MCF 10A (cell line): ENCODE measurements around the gene COA8. TPM values are rescaled to one million over a fixed set of nuclear protein-coding genes. Genes with fewer than 3 reads are reported as not detected.

ENCODE experiments used
- BruUV-seq: library from RNA; stranded (reverse); fragments of 400-500 nt; replicated peaks from 2 replicates; lab custom pipeline; 2021; lab: Mats Ljungman, UMichigan
- CTCF ChIA-PET: fragments of 300-600 bp; sonication (Branson Sonifier 250); formaldehyde crosslinking; extraction: SDS; loops from one replicate; lab custom pipeline; 2021; ENCODE audit warnings: antibody characterized with exemption, inconsistent platforms; lab: Yijun Ruan, JAX
- POLR2A ChIA-PET: fragments of 300-600, 350-650 bp; sonication (Branson Sonifier 250); formaldehyde crosslinking; extraction: SDS; loops from one replicate; lab custom pipeline; 2020; ENCODE audit warnings: antibody characterized with exemption, inconsistent platforms; lab: Yijun Ruan, JAX
- DNase-seq: peaks from one replicate; pipeline ENCODE4 v3.0.0-alpha.2; 2018; ENCODE audit not compliant: unreplicated experiment
- H3K27ac Mint-ChIP-seq: one replicate; pipeline ENCODE4 v1.8.0; 2022; ENCODE audit warnings: mild to moderate bottlenecking, low read depth, mixed read lengths; ENCODE audit not compliant: unreplicated experiment
- H3K27me3 Mint-ChIP-seq: one replicate; pipeline ENCODE4 v1.8.0; 2022; ENCODE audit warnings: mixed read lengths; ENCODE audit not compliant: insufficient read depth, unreplicated experiment
- H3K36me3 Mint-ChIP-seq: one replicate; pipeline ENCODE4 v1.8.0; 2022; ENCODE audit warnings: mild to moderate bottlenecking, moderate library complexity, mixed read lengths; ENCODE audit not compliant: insufficient read depth, unreplicated experiment
- H3K4me1 Mint-ChIP-seq: one replicate; pipeline ENCODE4 v1.8.0; 2022; ENCODE audit warnings: mixed read lengths; ENCODE audit not compliant: insufficient read depth, unreplicated experiment
- H3K4me3 Mint-ChIP-seq: one replicate; pipeline ENCODE4 v1.8.0; 2022; ENCODE audit warnings: mild to moderate bottlenecking, moderate library complexity, mixed read lengths; ENCODE audit not compliant: unreplicated experiment
- H3K9me3 Mint-ChIP-seq: one replicate; pipeline ENCODE4 v1.8.0; 2022; ENCODE audit warnings: mixed read lengths; ENCODE audit not compliant: unreplicated experiment
- intact Hi-C: fragments of 100-400 bp; cut with micrococcal nuclease; formaldehyde crosslinking; loops from 2 replicates; pipeline ENCODE4 v1.14.1; 2022
- total RNA-seq: library from RNA; stranded (reverse); gene quantifications from 2 replicates; pipeline ENCODE4 v1.2.3, GENCODE V29; 2022
- TF ChIP-seq, protein P1 (sequence below): fragments of 200-600 bp; IDR thresholded peaks from one replicate; pipeline ENCODE4 v1.8.0; 2022; ENCODE audit warnings: antibody characterized with exemption, mild to moderate bottlenecking; ENCODE audit not compliant: unreplicated experiment

The COA8 gene
- total RNA-seq, 1 experiment from 2014 or later: 68.9 TPM

DNA sequence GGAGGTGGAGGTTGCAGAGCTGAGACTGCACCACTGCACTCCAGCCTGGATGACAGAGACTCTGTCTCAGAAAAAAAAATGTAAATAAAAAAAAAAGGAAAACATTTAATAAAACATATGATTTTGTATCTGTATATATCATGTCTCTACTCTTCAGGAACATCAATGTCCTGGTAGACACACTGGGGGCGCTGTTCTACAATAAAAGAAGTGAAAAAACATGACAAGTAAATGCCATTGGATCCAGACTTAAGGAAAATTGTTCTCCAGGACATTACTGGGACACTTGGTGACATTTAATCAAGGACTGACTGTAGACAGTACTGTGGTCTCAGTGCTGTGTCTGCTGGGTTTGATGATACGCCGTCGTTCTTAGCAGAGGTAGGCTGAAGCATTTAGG lies 50.8 kb downstream of the COA8 start:
- ChIA-PET CTCF (interaction anchor here (0.6 kb wide), 2 partner anchors 23 to 263 kb away, joined by 3 to 4 read pairs; no protein-coding TSS in a partner anchor), POLR2A (interaction anchor here (0.7 kb wide), 1 partner anchor 17 kb away, joined by 3 read pairs; no protein-coding TSS in a partner anchor)
- no peak for DNase-seq
- BruUV-seq: no TSS peak
- Mint-ChIP-seq H3K27ac (no peak overlapping the region), H3K4me3 (no peak overlapping the region), H3K4me1 (no peaks in the 10 kb centered on the region), H3K27me3 (no peaks in the 10 kb centered on the region), H3K9me3 (peaks cover 11% of the 10 kb centered on the region), H3K36me3 (peaks cover 5% of the 10 kb centered on the region)
- intact Hi-C loops: no loop called here
- TF ChIP-seq, protein P1, sequence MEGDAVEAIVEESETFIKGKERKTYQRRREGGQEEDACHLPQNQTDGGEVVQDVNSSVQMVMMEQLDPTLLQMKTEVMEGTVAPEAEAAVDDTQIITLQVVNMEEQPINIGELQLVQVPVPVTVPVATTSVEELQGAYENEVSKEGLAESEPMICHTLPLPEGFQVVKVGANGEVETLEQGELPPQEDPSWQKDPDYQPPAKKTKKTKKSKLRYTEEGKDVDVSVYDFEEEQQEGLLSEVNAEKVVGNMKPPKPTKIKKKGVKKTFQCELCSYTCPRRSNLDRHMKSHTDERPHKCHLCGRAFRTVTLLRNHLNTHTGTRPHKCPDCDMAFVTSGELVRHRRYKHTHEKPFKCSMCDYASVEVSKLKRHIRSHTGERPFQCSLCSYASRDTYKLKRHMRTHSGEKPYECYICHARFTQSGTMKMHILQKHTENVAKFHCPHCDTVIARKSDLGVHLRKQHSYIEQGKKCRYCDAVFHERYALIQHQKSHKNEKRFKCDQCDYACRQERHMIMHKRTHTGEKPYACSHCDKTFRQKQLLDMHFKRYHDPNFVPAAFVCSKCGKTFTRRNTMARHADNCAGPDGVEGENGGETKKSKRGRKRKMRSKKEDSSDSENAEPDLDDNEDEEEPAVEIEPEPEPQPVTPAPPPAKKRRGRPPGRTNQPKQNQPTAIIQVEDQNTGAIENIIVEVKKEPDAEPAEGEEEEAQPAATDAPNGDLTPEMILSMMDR: peak; percentile 5

DNA sequence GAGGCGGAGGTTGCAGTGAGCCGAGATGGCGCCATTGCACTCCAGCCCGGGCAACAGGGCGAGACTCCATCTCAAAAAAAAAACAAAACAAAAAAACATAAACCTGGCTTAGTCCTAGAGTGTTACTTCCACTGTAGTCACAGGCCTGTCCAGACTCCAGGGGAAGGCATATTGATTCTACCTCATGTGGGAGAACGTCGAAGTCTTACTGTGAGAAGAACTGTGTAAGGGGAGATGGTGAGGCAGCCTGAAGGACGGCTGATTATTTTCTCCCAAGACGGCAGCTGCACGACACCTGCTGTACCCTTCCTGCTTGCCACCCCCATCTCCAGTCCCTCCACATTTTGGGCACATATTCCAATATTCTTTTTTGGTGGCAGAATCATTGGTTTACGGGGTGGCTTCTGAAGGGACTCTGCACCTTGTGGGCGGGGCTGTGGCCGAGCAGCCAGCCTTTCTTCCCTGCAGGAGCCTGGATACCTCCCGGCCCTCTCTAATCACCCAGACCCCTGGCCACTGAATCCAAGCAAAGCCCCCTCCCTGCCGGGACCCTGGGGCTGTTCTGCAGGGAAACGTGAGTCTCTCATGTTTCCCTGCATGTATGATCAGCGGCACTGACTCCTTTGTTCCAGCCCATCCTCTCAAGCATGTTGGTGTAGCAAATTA lies 54.0 kb downstream of the COA8 start:
- no TSS peak for BruUV-seq
- POLR2A ChIA-PET: no interaction called here
- H3K4me3 Mint-ChIP-seq: no peak overlapping the region

GRCh38 chr14:103619057-103619456 lies 56.3 kb downstream of the COA8 start:
- H3K4me3 Mint-ChIP-seq: no peak overlapping the region
- ChIA-PET POLR2A (no interaction called here), CTCF (interaction anchor here (0.6 to 0.7 kb wide), 2 partner anchors 72 to 513 kb away, joined by 3 read pairs; no protein-coding TSS in a partner anchor)
- H3K27me3 Mint-ChIP-seq: no peaks in the 10 kb centered on the region
- H3K27ac Mint-ChIP-seq: no peak overlapping the region
- DNase-seq: no peak
- intact Hi-C loops: no loop called here
- no peaks in the 10 kb centered on the region for H3K36me3 Mint-ChIP-seq
- H3K9me3 Mint-ChIP-seq: no peaks in the 10 kb centered on the region
- no TSS peak for BruUV-seq
- peaks cover 5% of the 10 kb centered on the region for H3K4me1 Mint-ChIP-seq
- TF ChIP-seq, protein P1: no peak

More for the DNA sequence above, 54.0 kb downstream of the COA8 start:
- no peaks in the 10 kb centered on the region for H3K36me3 Mint-ChIP-seq
- no peak for DNase-seq
- TF ChIP-seq, protein P1: no peak
- intact Hi-C loops: no loop called here
- H3K27ac Mint-ChIP-seq: no peak overlapping the region
- H3K27me3 Mint-ChIP-seq: no peaks in the 10 kb centered on the region
- H3K4me1 Mint-ChIP-seq: peaks cover 5% of the 10 kb centered on the region
- CTCF ChIA-PET: no interaction called here
- H3K9me3 Mint-ChIP-seq: no peaks in the 10 kb centered on the region

GRCh38 chr14:103621860-103622259 lies 59.1 kb downstream of the COA8 start:
- no peaks in the 10 kb centered on the region for H3K9me3 Mint-ChIP-seq
- no peak for DNase-seq
- H3K27me3 Mint-ChIP-seq: no peaks in the 10 kb centered on the region
- no peak overlapping the region for H3K4me3 Mint-ChIP-seq
- ChIA-PET CTCF (no interaction called here), POLR2A (interaction anchor here (0.6 kb wide), 1 partner anchor 1339 kb away, joined by 4 read pairs; no protein-coding TSS in a partner anchor)
- intact Hi-C loops: loop anchor here (10.0 kb wide), 1 partner anchor 93 kb away; the partner anchor contains the start of genes XRCC3 and ZFYVE21
- no peak overlapping the region for H3K27ac Mint-ChIP-seq
- TF ChIP-seq, protein P1: no peak
- BruUV-seq: no TSS peak
- no peaks in the 10 kb centered on the region for H3K36me3 Mint-ChIP-seq
- peaks cover 9% of the 10 kb centered on the region for H3K4me1 Mint-ChIP-seq
